IPS-NIHi11 (cell line): Measurements from ENCODE around the gene FICD.

Experiments
- DNase-seq: peaks from one replicate; pipeline ENCODE4 v3.0.0; 2012; ENCODE audit warnings: mixed read lengths, low spot score

Gene FICD

GRCh38 chr12:108502922-108503321 lies 12.2 kb upstream of the FICD start:
- DNase-seq = no peak

- DNase-seq = no peak
These were observed 9.9 kb upstream of the FICD start for GRCh38 chr12:108505129-108505528.

GRCh38 chr12:108507971-108508642 lies 7.0 kb upstream of the FICD start:
- no peak for DNase-seq

GRCh38 chr12:108509806-108510205 lies 5.3 kb upstream of the FICD start:
- DNase-seq = no peak

- DNase-seq = no peak
These were observed 4.2 kb upstream of the FICD start for GRCh38 chr12:108510836-108511235.

GRCh38 chr12:108511633-108512540 lies 3.2 kb upstream of the FICD start:
- DNase-seq = peak; percentile 75

- no peak for DNase-seq
These were observed 557 bp upstream of the FICD start for GRCh38 chr12:108514468-108514972.

GRCh38 chr12:108515916-108516315 lies 839 bp downstream of the FICD start:
- DNase-seq = no peak

- no peak for DNase-seq
These were observed 1.6 kb downstream of the FICD start for GRCh38 chr12:108516511-108517275.

- DNase-seq = no peak
These were observed 2.4 kb downstream of the FICD start for GRCh38 chr12:108517288-108518100.

- no peak for DNase-seq
These were observed 3.1 kb downstream of the FICD start for GRCh38 chr12:108518101-108518715.

- DNase-seq = no peak
These were observed 3.8 kb downstream of the FICD start for GRCh38 chr12:108518716-108519496.

GRCh38 chr12:108519558-108519957 lies 4.5 kb downstream of the FICD start:
- DNase-seq = peak; percentile 52

- DNase-seq = no peak
These were observed 8.3 kb downstream of the FICD start for GRCh38 chr12:108523365-108523764.

- no peak for DNase-seq
These were observed 10.6 kb downstream of the FICD start for GRCh38 chr12:108525681-108526080.

GRCh38 chr12:108526482-108527165 lies 11.5 kb downstream of the FICD start:
- DNase-seq = no peak

- DNase-seq = no peak
These were observed 12.1 kb downstream of the FICD start for GRCh38 chr12:108527166-108527496.

- no peak for DNase-seq
These were observed 15.1 kb downstream of the FICD start for GRCh38 chr12:108530161-108530560.

GRCh38 chr12:108531929-108532848 lies 17.1 kb downstream of the FICD start:
- no peak for DNase-seq
